HS-27A (cell line): ENCODE data around the gene CCRL2.
A peak's percentile ranks its signal among the peaks of the same experiment; 100 is the strongest.

Source experiments
- DNase-seq: peaks from one replicate; pipeline ENCODE4 v3.0.0-alpha.2; 2012; ENCODE audit warnings: low read depth, missing footprints

Gene CCRL2, protein sequence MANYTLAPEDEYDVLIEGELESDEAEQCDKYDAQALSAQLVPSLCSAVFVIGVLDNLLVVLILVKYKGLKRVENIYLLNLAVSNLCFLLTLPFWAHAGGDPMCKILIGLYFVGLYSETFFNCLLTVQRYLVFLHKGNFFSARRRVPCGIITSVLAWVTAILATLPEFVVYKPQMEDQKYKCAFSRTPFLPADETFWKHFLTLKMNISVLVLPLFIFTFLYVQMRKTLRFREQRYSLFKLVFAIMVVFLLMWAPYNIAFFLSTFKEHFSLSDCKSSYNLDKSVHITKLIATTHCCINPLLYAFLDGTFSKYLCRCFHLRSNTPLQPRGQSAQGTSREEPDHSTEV

GRCh38 chr3:46406788-46407611 lies at the start of gene CCRL2, which contains the start of gene CCR5AS:
Gene CCRL2 (plus strand): TSS chr3:46407259. CDS start chr3:46408080, 821 bp downstream.
Gene CCR5AS (minus strand): TSS chr3:46407066.
- no peak for DNase-seq

DNA sequence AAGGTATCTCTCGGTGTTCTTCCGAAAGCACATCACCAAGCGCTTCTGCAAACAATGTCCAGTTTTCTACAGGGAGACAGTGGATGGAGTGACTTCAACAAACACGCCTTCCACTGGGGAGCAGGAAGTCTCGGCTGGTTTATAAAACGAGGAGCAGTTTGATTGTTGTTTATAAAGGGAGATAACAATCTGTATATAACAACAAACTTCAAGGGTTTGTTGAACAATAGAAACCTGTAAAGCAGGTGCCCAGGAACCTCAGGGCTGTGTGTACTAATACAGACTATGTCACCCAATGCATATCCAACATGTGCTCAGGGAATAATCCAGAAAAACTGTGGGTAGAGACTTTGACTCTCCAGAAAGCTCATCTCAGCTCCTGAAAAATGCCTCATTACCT lies 48.6 kb upstream of the CCRL2 start:
- no peak for DNase-seq

DNA sequence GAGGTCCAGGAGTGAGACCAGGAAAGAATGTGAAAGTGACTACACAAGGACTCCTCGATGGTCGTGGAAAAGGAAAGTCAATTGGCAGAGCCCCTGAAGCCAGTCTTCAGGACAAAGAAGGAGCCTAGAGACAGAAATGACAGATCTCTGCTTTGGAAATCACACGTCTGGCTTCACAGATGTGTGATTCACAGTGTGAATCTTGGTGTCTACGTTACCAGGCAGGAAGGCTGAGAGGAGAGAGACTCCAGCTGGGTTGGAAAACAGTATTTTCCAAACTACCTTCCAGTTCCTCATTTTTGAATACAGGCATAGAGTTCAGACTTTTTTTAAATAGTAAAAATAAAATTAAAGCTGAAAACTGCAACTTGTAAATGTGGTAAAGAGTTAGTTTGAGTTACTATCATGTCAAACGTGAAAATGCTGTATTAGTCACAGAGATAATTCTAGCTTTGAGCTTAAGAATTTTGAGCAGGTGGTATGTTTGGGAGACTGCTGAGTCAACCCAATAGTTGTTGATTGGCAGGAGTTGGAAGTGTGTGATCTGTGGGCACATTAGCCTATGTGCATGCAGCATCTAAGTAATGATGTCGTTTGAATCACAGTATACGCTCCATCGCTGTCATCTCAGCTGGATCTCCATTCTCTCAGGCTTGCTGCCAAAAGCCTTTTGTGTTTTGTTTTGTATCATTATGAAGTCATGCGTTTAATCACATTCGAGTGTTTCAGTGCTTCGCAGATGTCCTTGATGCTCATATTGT lies 47.1 kb upstream of the CCRL2 start:
- no peak for DNase-seq

DNA sequence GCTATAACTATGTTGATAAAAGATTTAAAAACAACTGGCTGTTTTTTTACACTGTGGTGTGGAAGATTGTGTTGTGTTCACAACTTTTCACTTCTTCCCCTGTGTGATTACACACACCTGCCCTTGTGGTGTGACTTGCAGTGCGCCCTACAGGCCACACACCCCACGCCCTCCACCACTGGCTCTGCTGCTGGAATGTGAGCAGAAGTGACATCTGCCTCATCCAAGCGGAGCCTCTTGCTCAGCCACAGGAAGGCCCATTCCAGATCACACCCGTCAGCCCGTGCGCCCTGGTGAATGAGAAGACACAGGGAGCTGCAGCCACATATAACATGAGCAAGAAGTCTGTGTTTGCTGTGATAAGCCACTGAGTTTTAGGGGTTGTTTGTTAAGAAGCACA lies 46.2 kb upstream of the CCRL2 start:
- DNase-seq, result no peak

GRCh38 chr3:46361408-46362283 lies 45.4 kb upstream of the CCRL2 start:
- no peak for DNase-seq

- DNase-seq, result no peak
These were observed 42.0 kb upstream of the CCRL2 start for GRCh38 chr3:46365041-46365440.

DNA sequence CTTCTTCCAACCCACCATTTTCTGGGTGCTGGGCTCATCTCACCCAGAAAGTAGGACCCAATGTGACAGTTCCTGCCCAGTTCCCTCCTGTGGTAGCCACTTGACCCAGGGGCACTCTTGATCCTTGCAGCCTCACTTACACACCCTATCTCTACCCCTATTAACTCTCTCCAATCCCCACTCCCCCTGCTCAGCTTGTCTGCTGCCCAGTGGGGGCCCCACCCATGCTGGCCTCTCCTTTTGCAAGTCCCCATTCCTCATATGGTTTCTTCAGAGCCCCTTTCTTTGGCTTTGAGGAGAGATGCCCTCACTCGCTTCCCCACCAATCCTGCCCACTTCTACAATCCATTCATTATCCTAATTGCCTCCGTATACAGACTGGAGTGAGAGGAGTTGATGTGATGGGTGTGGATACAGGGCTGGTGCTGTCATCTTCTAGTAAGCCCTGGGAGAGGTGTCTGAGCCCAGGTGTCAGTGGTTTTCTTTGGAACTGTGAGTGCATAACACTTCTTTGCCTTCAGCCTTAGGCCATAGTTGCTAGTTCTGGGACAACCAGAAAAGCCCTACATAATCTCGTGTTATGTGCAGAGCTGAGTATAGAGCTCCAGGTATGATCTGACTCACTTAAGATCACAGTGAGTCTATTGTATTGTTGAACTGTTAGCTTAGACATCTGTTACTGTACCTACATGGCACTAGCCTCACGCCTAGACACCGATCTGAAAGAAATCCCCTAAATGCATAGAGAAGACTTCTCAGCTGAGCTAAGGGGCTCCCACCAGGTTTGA lies 41.1 kb upstream of the CCRL2 start:
- no peak for DNase-seq

GRCh38 chr3:46367811-46368210 lies 39.2 kb upstream of the CCRL2 start:
- DNase-seq, result no peak

GRCh38 chr3:46368569-46368968 lies 38.5 kb upstream of the CCRL2 start:
- no peak for DNase-seq

- no peak for DNase-seq
These were observed 37.9 kb upstream of the CCRL2 start for GRCh38 chr3:46369151-46369550.

DNA sequence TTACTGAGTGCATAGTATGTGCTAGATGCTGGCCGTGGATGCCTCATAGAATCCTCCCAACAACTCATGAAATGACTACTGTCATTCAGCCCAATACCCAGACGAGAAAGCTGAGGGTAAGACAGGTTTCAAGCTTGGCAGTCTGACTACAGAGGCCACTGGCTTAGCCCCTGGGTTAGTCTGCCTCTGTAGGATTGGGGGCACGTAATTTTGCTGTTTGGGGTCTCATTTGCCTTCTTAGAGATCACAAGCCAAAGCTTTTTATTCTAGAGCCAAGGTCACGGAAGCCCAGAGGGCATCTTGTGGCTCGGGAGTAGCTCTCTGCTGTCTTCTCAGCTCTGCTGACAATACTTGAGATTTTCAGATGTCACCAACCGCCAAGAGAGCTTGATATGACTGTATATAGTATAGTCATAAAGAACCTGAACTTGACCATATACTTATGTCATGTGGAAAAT lies 37.4 kb upstream of the CCRL2 start:
- no peak for DNase-seq

GRCh38 chr3:46370839-46371518 lies 36.1 kb upstream of the CCRL2 start, which contains the start of gene CCR5:
Gene CCR5 (plus strand): TSS chr3:46370946. CDS start chr3:46372903, 1,957 bp downstream.
- DNase-seq, result no peak

GRCh38 chr3:46371519-46372340 lies 35.3 kb upstream of the CCRL2 start:
- no peak for DNase-seq

- no peak for DNase-seq
These were observed 34.3 kb upstream of the CCRL2 start for GRCh38 chr3:46372492-46373359.

- DNase-seq, result no peak
These were observed 32.3 kb upstream of the CCRL2 start for GRCh38 chr3:46374755-46375154.

- DNase-seq, result no peak
These were observed 31.8 kb upstream of the CCRL2 start for GRCh38 chr3:46375218-46375617.

GRCh38 chr3:46375814-46376213 lies 31.2 kb upstream of the CCRL2 start:
- DNase-seq, result no peak

DNA sequence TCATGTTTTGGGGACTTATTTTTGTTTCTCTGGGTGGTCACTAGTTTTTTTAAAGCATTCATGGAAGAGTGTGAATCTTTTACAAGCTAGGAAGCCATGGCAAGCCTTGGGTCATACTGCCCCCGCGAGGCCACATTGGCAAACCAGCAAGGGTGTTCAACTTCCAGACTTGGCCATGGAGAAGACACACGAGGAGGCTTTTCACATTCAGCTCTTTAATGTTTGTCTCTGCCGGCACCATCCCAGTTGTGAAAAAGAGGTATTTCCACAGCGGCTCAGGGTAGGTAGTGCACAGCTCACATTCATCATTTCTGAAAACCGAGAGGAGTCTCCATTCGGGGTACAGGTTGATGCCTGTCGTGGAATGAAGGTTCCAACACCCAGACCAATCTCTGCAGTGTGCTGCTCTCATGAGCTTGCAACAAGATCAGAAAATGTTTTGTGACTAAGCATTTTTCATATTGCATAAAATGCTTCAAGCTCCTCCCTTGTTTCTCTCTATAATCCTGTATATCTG lies 28.6 kb upstream of the CCRL2 start:
- DNase-seq, result peak; percentile 45
